HFF-Myc (cell line): ENCODE results near the gene LRRC4C.

Experiments
- DNase-seq: peaks from one replicate; pipeline ENCODE4 v3.0.0-alpha.2; 2011; ENCODE audit warnings: low read depth; ENCODE audit errors: extremely low read depth
- H3K4me3 ChIP-seq: replicated peaks from 2 replicates; pipeline ENCODE4 v1.5.1; 2011; ENCODE audit warnings: low read depth, mild to moderate bottlenecking, control low read depth, low read length
- CTCF ChIP-seq: IDR thresholded peaks from 2 replicates; pipeline ENCODE4 v1.5.1; 2012; ENCODE audit warnings: mild to moderate bottlenecking, low read depth, low read length, control low read depth; ENCODE audit errors: missing control alignments

LRRC4C gene

DNA sequence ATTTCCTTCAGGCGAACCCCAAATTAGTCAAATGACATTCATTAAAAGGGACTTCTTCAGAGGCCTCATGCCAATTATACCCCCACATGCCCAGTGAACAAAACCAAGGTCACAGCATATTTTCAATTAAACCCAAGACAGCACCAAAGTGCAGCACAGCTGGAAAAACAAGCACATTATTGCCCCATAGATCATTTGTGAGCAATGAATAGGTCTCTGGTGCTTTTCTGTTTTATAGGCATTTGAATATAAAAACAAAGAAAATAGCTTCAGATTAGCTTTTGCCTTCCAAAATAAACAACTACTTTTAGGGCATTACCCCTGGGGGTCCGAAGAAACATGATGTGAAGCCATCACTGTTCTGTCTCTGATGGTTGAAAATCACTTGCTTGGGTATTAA, 1319.9 kb downstream of the LRRC4C start:
- no peak overlapping the region for H3K4me3 ChIP-seq
- no peak for TF ChIP-seq CTCF
- no peak for DNase-seq

GRCh38 chr11:40139066-40139465, 1320.4 kb downstream of the LRRC4C start:
- no peak overlapping the region for H3K4me3 ChIP-seq
- DNase-seq = no peak
- no peak for TF ChIP-seq CTCF

DNA sequence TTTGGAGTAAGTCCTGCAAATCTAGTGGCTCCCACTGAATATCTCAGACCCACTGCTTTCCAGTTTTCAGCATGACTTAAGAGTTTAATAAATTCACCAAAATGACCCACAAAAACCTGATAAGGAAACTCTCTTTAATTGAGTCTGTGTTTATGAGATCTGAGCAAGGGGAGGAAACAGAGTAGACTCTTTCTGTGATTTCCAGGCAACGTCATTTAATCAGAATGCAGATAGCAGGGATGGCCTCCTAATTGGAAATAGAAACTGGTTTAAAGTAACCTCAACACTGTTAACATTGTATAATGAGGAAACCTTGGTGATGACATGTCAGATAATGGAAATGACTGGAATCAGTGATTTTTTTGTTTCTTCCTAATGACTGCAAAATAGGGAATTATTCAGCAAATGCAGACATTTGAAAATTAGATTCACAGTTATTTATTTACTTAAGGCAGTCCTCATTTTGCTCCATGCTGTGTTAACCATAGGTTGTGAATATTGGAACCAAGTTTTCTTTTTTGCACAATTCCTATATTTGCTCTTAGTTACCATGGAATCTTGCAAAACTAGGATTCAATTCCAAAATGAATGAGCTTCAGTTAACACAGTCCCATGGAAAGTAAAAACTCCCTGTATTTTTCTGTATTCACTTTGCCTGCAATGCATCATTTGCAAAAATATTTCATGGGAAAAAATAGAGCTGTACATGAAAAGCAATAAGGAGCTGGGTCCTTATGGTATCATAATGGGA, 1324.5 kb downstream of the LRRC4C start:
- DNase-seq = no peak
- H3K4me3 ChIP-seq = no peak overlapping the region
- no peak for TF ChIP-seq CTCF

DNA sequence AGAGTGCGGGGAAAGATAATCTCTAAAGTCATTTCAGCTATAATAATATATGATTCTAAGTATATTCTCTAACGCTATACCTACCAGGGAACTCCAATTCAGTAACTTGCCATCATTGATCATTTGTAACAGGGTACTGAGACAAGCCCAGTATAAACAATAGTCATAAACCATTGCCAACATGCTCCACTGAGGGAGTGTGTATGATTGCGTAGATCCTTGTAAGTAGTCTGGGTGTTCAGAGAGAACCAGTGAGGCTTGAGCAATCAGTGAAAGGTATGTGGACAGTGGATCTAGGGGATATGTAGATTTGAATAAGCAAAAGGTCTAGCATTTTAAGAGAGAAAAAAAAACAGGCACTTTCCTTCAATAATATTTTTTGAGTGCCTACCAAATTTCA, 1326.0 kb downstream of the LRRC4C start:
- no peak for DNase-seq
- no peak overlapping the region for H3K4me3 ChIP-seq
- no peak for TF ChIP-seq CTCF

DNA sequence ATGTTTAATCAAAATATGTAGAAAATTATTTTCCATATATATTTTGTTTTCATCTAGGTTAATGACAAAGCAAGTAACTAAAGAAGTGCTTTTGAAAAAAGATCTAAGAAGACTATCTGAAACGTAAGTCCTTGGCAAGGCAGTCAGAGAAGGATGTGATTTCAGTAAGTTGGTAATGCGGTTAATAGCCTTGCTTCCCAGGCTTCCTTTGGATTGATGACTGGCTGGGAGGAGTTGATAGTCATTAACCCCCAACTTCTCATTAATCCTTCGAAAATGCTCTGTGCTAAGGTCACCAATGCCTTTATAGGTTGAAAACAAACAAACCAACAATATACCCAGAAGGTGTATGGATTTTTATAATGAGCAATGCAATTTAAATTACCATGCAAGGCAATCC, 1326.5 kb downstream of the LRRC4C start:
- no peak overlapping the region for H3K4me3 ChIP-seq
- TF ChIP-seq CTCF = no peak
- no peak for DNase-seq

DNA sequence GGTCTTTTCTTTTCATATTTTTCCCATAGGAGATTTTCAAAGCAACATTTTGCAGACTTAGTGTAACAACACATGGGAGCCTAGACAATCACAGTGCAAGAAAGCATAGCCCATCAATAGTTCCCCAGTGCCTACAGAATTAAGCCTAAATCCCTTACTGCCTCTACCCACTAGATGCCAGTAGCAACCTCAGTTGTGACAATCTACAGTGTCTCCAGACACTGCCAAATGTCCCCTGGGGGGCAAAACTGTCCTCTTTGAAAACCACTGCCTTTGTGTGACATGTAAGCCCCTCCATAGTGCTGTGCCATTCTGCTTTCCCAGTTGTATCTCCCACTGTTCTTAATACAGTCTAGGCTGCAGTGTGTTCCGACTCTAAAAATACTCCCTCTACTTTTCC, 1329.0 kb downstream of the LRRC4C start:
- DNase-seq = no peak
- no peak overlapping the region for H3K4me3 ChIP-seq
- no peak for TF ChIP-seq CTCF

DNA sequence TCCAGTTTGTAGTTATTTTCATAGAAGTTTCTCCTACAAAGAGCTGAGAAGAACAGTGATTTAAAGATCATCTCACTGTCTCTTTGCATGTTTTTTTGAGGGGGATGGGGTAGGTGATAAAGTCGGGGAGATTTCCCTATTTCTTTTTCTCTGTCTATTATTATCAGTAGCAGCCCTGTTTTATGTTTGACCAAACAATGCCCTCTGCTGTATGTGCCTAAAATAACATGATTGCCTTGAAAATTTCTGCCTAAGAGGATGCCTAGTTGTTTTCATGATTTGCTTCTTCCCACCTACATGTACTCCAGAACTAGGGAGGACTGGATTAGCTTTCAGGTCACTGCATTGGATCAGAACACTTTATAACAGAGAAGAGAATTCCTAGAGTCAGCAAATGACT, 1330.2 kb downstream of the LRRC4C start:
- no peak for DNase-seq
- no peak for TF ChIP-seq CTCF
- H3K4me3 ChIP-seq = no peak overlapping the region
